ENCODE results near the gene SRGAP1. TPM values are rescaled to one million over a fixed set of nuclear protein-coding genes. Genes with fewer than 3 reads are reported as not detected.
A peak's percentile ranks its signal among the peaks of the same experiment; 100 is the strongest.

Gene SRGAP1
- total RNA-seq, 1 donor from 2014 or later: 2.0 TPM

DNA sequence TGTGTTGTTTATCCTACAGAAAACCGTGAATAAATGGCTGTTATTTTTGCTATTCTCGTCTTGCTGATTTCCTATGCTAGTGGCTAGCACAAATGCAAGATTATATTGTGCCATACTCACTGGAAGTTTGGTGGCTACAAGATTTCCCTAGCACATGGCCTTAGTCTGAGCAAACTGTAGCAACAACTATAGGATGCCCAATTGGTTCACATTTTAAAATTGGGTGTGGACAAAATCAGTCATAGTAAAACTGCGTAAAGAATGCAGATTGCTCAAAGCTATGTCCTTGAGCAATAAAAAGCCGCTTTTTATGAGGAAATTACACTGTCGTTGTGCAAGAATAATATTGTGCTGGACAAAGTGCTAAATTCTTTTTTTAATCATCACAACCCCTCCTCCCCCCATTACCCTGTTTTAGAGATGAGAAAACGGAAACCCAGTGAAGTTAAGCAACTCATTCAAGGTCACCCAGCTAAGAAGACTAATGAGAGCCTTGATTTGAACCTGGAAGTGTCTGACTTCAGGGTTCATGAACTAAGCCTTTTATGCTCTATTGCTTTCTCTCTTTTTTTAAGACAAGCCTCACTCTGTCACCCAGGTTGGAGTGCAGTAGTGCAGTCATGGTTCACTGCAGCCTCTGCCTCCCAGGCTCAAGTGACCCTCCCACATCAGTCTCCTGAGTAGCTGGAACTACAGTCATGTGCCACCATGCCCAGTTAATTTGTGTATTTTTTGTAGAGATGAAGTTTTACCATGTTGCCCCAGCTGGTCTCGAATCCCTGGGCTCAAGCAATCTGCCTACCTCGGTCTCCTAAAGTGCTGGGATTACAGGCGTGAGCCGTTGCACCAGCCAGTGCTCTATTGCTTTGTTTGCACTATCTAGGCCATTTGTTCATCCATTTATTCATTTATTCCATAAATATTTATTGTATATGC is 73.6 kb downstream of the SRGAP1 start:
- DNase-seq: no peak

DNA sequence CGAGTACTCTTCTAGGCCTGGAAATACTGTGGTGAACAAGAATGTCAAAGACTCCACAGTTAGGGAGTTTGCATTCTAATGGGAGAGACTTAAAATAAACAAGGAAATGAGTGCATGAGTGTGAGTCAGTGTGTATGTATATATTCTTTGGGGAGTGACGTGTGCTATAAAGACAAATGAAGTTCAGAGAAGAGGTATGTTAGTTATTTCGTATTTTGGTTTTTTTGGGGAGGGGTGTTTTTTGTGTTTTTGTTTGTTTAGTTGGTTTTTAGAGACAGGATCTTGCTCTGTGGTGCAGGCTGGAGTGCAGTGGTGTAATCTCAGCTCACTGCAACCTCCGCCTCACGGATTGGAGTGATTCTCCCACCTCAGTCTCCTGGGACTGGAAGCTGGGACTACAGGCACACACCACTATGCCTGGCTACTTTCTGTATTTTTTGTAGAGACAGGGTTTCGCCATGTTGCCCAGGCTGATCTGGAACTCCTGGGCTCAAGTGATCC is 74.3 kb downstream of the SRGAP1 start:
- ATAC-seq (ENCODE audit: poor library complexity) (peak; percentile 27), DNase-seq (no peak)
- intact Hi-C loops (cut with DNase I): no loop called here

More for the DNA sequence above, 73.6 kb downstream of the SRGAP1 start:
- intact Hi-C loops (cut with DNase I): no loop called here
- peak; percentile 80 for ATAC-seq (ENCODE audit: poor library complexity)

DNA sequence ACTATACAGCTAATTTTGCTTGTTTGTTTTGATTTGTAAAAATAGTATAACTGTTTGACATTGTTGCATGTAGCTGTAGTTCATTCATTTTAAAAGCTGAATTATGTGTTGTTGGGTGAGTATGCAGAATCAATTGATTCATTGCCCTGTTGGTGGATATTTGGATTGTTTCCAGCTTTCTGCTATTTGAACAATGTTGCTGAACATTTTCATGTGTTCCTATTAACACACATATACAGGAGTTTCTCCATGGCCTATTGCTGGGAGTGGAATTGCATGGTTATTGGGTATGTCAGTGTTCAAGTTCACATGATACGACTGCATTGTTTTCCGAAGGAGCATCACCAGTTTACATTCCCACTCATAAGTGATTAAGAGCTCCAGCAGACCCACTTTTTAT is 75.3 kb downstream of the SRGAP1 start:
- intact Hi-C loops (cut with DNase I): no loop called here
- no peak for DNase-seq
- ATAC-seq (ENCODE audit: poor library complexity): no peak

DNA sequence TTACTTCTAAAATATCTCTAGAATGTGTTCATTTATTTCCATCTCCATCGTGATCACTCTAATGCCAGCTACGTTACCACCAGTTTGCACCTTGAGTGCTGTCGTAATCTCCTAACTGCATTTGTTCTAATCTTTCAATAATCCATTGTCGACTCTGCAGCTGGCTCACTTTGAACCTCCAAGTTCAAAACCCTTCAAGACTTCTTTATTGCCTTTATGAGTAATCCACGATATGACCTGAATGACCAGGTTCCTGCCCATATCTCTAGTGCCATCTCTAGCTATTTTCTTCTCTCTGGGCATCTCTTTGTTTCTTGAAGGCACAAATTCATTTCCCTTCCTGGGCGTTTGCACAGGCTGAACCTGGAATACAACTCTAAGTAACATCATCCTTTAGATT is 76.7 kb downstream of the SRGAP1 start:
- intact Hi-C loops (cut with DNase I): no loop called here
- DNase-seq (no peak), ATAC-seq (ENCODE audit: poor library complexity) (no peak)

DNA sequence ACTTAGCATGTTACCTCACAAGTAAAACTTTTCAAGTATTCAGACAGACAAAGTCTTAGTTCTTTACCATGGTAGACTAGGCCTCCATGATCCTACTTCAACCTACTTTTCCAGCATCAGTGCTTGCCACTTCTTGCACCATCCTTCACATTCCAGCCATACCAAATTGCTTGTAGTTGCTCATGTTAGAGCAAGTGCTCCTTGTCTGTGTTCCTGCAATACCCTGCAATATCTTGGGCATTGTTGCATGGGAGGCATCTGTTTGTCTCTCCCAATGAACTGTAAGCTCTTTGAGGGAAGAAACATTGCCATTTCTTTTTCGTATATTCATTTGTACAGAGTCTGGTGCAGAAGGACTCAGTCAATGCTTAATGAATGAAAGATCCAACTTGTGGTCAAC is 78.0 kb downstream of the SRGAP1 start:
- DNase-seq: no peak
- intact Hi-C loops (cut with DNase I): no loop called here

DNA sequence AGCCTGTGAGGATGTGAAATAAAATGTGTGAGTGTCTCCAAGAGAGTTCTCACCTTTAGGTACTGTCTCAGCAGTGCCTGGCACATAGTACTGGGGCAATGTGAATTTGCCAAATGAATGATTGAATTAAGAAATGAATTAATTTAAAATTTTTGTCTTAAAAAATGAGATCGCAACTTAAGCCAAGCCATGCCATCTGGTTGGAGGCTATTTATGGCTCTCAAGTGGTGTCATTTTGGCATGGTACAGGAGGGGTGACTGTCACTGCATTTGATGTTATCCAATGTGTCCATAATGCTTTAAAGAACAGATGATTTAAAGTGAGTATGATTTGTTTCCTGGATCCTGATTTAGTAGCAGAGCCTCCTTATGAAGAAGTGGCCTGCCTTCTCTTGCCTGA is 80.3 kb downstream of the SRGAP1 start:
- DNase-seq (no peak), ATAC-seq (ENCODE audit: poor library complexity) (no peak)
- intact Hi-C loops (cut with DNase I): no loop called here

More for the DNA sequence above, 78.0 kb downstream of the SRGAP1 start:
- ATAC-seq (ENCODE audit: poor library complexity): no peak

DNA sequence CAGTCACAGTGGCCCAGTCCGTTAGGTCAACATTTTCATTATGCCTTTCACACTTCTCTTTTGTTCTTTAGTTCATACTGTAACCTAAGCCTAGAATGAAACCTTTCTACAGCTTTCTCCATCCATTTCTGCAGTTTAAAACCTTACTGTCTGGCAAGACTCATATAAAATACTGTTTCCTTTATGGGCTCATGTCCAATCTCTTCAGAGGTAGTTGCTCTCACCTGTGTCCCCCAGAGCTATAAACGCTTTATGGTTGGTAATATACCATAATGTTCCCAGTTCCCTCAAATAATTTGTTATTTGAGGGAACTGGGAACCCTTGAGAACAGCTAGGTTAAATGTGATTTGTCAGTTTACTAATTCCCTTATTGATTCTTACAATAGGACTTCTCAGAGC is 83.0 kb downstream of the SRGAP1 start:
- DNase-seq: no peak
- ATAC-seq (ENCODE audit: poor library complexity): no peak
- intact Hi-C loops (cut with DNase I): no loop called here

DNA sequence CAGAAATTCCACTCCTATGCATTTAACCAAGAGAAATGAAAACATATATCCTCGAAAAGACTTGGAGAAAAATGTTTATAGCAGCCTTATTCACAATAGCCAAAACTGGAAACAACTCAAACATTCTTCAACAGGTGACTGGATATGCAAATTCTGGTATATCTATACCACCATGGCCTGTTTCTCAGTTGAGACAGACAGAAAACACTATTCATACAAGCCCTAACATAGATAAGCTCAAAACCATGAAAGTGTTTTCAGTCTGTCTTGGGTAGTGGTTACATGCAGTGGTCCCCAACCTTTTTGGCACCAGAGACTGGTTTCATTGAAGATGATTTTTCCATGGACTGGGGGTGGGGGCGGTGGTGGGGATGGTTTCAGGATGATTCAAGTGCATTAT is 83.8 kb downstream of the SRGAP1 start:
- ATAC-seq (ENCODE audit: poor library complexity) (no peak), DNase-seq (no peak)
- intact Hi-C loops (cut with DNase I): no loop called here

DNA sequence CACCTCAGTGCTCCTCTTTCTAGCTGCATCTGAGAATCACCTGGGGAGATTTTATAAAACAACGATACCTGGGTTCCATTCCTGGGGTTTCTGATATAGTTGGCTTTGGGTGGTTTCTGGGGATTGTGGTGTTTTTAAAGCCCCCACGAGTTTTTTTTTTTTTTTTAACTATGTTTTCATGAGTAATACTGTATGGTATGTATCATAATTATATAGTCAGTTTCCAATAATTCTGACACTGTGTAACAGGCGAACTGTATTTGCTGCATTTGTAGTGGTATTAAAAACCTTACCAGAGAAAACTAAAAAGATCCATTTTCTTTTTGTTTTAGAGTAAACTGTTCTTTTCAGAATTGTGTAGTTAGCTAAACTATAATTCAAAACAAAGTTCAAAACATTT is 84.9 kb downstream of the SRGAP1 start:
- intact Hi-C loops (cut with DNase I): no loop called here
- ATAC-seq (ENCODE audit: poor library complexity) (no peak), DNase-seq (no peak)

DNA sequence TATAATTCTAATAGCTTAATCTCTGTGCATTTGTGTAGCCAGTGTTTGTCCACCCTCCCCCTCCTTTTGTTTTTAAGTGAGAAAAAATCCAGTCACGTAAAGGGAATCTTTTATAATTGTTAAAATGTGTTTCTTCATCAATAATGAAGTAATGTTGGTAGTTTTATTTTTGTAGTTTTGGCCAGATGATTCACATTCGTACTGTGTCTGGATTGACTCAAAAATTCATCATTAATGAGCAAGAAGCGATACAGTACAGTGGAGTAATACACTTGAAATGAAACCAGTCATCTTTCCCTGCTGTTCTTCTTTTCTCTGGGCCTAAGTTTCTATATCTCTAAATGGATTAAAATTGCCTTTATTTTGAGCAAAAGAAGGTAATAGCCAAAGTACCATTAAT is 86.5 kb downstream of the SRGAP1 start:
- intact Hi-C loops (cut with DNase I): no loop called here
- DNase-seq (no peak), ATAC-seq (ENCODE audit: poor library complexity) (no peak)

DNA sequence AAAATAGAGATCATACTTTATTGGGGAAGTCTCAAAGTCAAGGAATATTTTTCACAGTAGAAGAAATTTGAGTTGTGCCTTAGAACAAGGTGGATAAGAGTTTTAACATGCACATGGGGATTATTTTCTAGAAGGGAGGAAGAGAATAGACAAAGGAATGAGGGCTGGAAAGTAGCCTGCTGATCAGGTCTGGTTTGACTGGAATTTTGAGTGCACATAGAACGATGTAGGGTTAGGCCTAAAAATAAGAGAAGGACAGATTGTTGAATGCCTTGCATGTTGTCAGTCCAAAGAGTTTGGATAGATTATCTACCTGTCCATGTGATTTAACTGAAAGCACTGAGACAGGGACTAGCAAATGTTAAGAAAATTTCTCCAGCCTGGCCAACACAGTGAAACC is 87.2 kb downstream of the SRGAP1 start:
- no peak for DNase-seq
- intact Hi-C loops (cut with DNase I): no loop called here
- ATAC-seq (ENCODE audit: poor library complexity): no peak

DNA sequence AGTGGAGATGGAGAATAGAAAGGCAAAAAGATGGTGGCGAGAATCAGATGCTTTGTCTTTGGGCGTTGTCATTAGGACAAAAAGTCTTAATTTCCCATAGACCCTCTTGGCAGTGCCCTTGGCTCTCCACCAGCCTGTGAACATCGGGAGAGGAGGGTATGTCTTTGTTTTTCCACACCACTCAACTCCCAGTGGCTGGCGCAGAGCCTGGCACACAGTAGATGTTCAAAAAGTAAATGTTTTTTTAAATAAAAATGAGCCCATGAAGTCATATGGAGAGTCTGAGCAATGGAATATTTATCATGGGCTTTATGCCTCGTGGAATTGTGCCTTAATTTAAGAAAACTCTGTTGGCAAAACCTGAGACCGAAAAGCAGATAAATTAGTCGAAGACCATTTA is 90.4 kb downstream of the SRGAP1 start:
- intact Hi-C loops (cut with DNase I): no loop called here
- no peak for DNase-seq
- no peak for ATAC-seq (ENCODE audit: poor library complexity)

DNA sequence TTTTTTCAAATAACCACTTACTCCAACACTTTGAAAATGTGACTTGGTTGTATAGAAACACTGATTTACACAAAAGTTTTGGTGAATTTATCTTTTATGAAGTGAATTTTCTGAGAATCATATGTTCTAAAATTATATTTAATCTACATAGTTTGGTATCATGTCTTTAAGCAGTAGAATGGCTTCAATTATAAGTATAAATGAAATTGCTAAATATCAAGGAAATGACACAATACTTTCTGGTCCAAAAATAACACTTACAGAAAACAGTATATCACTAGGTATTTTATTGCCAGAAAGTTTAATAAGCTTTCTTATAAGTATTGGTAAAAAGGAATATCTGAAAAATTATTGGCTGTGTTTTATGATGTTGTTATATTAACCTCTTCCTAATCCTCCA is 90.9 kb downstream of the SRGAP1 start:
- intact Hi-C loops (cut with DNase I): no loop called here
- no peak for ATAC-seq (ENCODE audit: poor library complexity)
- DNase-seq: no peak

DNA sequence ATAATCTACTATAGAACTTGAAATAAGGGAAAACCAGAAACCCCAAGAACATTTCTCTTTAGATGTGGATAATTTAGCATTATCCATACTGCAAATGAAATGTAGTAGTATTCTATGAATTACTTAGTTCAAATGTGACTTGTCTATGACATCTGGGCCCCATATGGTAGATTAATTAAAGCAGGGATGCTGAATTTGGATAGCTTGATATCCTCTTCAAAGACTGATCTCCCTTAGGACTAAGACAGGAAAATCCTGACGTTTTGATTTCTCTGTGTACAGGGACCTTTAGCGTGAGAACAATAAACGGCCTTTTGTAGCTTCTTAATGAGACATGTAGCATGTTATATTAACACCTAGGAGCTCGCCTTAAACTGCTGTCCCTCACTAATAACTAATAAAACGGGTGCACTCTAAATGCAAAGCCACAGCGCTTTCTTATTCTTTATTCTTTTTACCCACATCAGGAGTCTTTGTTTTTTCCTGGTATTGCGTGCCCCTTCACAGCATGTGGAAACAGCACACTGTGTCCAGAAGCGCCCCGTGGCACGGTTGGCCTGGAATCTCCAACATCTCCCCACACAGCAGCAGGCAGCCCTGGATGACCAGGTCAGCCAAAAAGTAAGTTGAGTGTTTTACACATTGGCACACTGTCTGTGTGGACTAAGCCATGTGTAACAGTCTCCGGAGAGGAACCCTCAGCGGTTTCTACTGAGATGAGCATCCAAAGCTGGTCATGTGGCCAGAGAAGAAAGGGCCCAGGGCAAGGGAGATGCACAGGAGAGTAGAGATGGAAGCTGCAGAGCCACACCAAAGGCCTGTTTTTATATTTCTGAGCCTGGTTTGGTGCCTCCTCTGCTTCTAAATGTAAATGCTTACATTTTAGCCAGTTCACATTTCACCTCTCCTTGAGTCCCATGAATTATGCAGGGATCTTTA is 93.1 kb downstream of the SRGAP1 start:
- DNase-seq (no peak), ATAC-seq (ENCODE audit: poor library complexity) (no peak)
- intact Hi-C loops (cut with DNase I): no loop called here

DNA sequence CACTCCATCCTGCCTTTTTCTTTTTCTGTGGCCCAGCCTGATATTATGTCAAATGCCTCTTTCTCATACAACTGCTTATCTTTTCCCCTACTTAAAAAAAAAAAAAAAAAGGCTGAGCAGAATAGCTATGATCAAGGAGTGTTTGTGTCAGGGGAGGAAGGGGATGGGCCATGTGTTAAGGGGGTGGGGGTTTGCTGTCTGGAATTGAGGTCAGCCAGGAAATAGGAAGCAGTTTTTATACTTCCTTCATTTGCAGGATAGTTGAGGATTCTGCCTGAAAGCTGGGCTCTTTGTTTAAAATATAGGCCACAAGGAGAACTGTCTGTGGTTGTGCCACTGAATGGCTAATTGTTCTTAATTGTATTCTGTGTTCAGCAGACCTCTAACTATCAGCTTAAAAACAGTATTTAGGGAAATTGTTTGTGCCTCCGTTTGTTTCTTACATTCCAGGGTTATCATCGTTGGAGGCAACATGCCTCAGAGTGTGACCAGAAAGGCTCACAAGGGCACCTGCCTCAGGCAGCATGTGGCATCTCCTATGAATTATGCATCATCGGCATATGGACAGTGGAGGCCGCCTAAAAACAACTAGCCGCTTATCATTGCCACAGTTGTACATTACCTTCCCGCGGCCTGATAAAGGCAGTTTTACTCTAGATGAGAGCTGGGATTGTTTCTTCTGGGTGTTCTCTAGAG is 96.0 kb downstream of the SRGAP1 start:
- peak; percentile 14 for ATAC-seq (ENCODE audit: poor library complexity)
- no peak for DNase-seq
- intact Hi-C loops (cut with DNase I): no loop called here

DNA sequence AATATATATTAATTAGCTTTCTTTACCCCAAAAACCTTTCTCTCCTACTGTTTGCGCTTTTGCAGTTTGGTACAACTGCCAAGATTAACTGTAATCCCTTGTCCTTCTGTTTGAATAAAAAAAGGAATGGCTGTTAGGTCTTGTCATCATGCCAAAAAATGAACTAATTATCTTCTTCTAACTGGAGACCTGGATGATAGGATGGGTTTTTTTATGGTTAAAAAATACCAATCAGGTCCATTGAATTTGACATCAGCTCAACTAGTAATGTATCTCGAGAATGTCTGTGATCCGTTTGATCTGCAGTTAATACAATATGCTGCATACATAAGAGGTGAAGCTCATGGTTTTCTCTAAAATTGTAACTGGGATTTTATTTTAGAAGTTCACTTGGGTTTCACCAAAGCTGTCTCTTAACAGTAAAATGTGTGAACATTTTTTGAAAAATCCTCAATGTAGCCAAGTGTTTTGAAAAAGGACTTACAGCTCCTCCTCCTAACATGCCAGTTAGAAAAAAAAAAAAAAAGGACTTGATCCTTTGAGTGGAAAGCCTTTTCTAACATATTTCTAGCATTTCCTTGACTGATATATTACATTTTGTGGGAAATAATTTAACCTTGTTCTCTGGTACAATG is 96.8 kb downstream of the SRGAP1 start:
- intact Hi-C loops (cut with DNase I): no loop called here
- DNase-seq (no peak), ATAC-seq (ENCODE audit: poor library complexity) (no peak)

DNA sequence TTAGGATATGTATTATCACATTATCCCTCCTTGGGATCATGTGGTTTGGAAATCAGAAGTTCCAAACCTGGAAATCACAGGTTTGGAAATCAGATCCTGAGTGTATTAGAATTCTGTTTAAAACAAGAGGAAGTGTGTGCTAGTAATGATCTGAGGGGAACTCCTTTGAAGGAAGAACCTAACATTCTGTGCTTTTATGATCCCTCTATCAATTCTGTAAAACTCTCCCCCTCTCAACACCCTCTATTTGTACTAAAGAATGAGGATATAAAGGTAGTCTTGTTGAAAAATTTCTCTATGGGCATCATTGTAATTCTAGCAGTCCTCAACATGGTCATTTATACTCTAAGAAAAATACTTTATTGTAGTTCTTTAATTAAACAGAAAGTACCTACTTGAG is 97.4 kb downstream of the SRGAP1 start:
- DNase-seq (no peak), ATAC-seq (ENCODE audit: poor library complexity) (no peak)
- intact Hi-C loops (cut with DNase I): no loop called here

DNA sequence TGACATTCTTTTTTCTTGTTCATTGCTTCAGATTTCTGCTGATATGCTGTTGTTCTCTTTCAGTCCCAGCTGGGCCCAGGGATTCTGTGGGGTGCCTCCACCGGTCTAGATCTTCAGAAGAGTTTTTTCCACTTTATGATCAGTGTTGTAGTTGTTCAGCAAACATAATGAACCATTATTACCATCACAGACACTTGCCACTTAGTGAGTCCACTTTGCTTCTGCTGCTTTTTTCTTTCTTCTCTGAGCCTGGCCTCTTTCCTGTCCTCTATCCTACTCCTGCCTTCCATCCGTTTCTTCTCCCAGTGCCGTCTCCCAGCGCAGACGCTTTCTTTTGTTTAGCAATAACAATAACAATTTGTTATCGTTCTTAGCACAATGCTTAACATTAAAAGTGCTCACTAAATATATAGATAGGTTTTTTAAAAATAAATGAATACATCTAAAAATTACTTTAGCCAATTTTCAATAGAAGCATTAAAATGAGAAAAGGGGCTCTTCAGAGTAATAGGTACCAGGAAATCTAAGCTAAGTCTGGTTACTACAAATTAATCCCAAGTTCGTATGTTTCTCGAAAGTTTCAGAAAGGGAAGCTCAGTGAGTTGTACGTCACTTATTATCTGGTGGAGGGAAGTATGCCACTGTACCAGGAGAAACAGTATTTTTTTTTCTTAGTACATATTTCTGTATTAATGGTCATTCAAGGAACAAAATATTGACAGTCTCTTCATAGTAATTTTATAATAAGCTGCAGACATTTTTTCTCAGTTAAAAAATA is 98.2 kb downstream of the SRGAP1 start:
- intact Hi-C loops (cut with DNase I): no loop called here
- ATAC-seq (ENCODE audit: poor library complexity) (no peak), DNase-seq (no peak)
